ENCODE results near the gene ARL6IP6. TPM values are rescaled to one million over a fixed set of nuclear protein-coding genes. Genes with fewer than 3 reads are reported as not detected.

ARL6IP6 gene
- total RNA-seq, 1 donor from 2014 or later, result 15.1 TPM

Other genes with a start within 250 kb of the ARL6IP6 start
- 28.9 TPM for gene PRPF40A, start 1.2 kb upstream of the ARL6IP6 start, total RNA-seq